GM20000 (cell line): Measurements from ENCODE around the gene SMOC2.

Source experiments
- DNase-seq: peaks from one replicate; pipeline ENCODE4 v3.0.0; 2012; ENCODE audit warnings: low spot score
- CTCF ChIP-seq: IDR thresholded peaks from 2 replicates; pipeline ENCODE4 v1.5.1; 2012; ENCODE audit warnings: mild to moderate bottlenecking, control low read depth; ENCODE audit errors: extremely low read depth, missing control alignments

SMOC2 gene

DNA sequence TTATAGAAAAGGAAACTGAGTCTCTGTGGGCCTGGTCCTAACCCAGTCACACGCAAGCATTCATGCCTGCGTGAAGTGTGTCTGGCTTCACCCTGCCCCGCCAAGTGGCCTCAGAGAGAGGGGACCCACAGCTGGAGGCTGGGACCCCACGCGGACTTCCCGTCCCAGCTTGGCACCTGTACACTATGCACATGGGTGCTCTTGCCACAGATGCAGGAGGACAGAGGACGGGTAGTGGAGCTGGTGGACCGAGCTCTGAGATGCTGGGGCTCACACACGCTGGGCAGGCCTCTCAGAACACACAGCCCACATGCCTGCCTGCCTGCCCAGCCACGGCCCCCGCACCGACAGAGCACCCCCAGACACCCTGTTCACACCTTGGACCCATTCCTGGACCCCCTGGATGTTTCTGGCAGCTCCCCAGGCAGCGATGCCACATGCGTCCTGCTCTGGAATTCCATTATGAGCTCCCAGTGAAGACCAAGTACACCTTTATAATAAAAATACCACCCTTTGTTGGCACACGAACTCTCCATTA is 24.9 kb upstream of the SMOC2 start:
- no peak for DNase-seq
- TF ChIP-seq CTCF = no peak

DNA sequence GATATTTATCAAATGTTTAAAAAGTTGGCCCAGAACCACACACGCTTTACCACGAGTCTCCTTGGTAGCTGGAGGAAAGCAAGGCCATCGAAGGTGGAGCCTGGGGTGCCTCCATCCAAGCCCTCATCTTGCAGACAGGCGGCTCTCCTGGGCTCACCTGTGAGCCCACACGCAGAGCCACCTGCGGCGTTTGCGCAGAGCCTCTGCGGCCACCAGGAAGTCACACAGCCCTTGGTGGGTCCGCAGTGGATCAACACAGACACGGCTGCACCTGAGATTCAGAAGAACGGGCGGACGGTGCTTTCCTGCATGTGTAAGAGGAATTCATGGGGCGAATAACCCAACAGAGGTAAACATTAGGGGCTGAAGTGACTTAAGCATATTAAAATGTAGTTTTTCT is 24.5 kb upstream of the SMOC2 start:
- DNase-seq = no peak
- no peak for TF ChIP-seq CTCF

- DNase-seq = no peak
- TF ChIP-seq CTCF = no peak
Measured at GRCh38 chr6:168417191-168417590, 23.8 kb upstream of the SMOC2 start.

DNA sequence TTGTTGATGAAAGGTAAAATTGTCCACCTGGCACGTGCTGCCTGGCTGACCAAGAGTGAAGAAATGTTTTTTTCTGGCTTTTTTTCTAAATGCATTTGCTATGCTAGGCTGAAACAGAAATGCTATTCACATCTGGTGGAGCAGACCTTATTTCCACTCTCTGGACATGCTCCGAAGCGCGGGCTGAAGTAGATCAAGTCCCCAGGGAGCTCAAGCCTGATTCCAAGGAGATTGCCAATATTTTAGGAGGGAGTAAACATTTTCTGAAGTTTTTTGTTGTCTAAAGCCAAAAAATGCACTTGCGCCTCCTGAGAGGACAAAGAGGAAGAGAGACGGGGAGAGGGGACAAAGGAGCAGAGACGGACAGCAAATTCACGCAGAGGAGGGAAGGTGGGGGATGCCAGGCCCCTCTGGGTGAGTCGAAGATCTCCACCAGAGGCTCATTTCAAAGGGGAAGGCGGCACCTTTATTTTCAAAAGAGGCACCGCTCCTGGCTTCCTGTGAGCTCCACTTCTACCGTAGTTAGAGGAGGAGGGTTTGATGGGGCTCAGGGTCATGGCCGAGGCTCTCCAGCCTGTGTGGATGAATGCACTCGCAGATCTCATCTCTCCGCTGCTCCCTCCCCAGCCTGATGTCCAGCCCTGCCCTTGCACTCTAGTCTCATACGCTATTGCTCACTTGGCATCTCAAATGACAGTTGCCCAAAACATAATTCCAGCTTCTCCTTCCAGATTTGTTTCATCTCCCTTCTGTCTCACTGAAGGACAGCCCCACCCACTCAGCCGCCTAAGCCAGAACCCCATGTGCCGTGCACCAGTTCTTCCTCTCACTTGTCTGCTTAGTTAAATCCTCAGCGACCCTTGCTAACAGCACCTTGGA is 23.1 kb upstream of the SMOC2 start:
- DNase-seq = no peak
- TF ChIP-seq CTCF = no peak

- DNase-seq = no peak
- TF ChIP-seq CTCF = no peak
Measured at GRCh38 chr6:168418711-168419121, 22.3 kb upstream of the SMOC2 start.

- no peak for DNase-seq
- TF ChIP-seq CTCF = no peak
Measured at GRCh38 chr6:168419569-168419968, 21.4 kb upstream of the SMOC2 start.

DNA sequence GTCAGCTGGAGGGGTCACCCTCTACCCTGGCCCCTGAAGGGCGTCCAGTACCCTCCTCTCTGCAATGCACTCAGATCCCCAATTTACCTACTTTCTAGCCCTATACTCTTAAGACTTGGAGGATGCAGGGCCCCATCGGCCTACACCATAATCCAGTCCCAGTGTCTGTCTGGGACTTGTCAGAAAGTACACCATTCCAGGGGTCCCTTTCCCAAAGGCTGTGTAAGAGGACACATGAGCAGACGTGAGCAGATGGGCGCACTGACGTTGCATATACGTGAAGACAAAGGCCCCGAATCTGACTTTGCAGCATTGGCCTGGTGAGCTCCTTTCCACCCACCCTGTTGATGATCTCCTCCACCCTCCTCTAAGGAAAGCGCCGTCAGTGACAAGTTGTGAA is 20.9 kb upstream of the SMOC2 start:
- DNase-seq = no peak
- TF ChIP-seq CTCF = no peak
